PFSK-1 (cell line): ENCODE measurements around the gene NXT1.

Experiments used
- FOXP2 ChIP-seq: optimal IDR thresholded peaks from 2 replicates; pipeline ENCODE3; 2011; ENCODE audit warnings: borderline replicate concordance, control low read depth, inconsistent platforms; ENCODE audit not compliant: insufficient read depth; ENCODE audit errors: extremely low read length, extremely low read depth
- POLR2AphosphoS5 ChIP-seq: IDR thresholded peaks from 2 replicates; pipeline ENCODE4 v1.6.1; 2012; ENCODE audit warnings: low read depth, mild to moderate bottlenecking, control low read depth, low read length, moderate library complexity
- SIN3A ChIP-seq: IDR thresholded peaks from 2 replicates; pipeline ENCODE4 v1.6.1; 2012; ENCODE audit warnings: mild to moderate bottlenecking, low read length, moderate library complexity, borderline replicate concordance; ENCODE audit not compliant: insufficient read depth
- TAF1 ChIP-seq: IDR thresholded peaks from 2 replicates; pipeline ENCODE4 v1.6.1; 2012; ENCODE audit warnings: low read length, control low read depth, borderline replicate concordance; ENCODE audit not compliant: insufficient read depth
- TF ChIP-seq, protein P1 (sequence below), 2 experiments: IDR thresholded peaks; 2 replicates each; pipeline versions ENCODE4 v1.6.1 to v1.8.0; 2011 to 2012; ENCODE audit warnings: low read depth in 2 of 2, low read length in 2 of 2, control low read depth in 1 of 2, inconsistent platforms in 1 of 2, mild to moderate bottlenecking in 1 of 2, moderate library complexity in 1 of 2; ENCODE audit not compliant: insufficient read depth in 1 of 2

Gene NXT1

DNA sequence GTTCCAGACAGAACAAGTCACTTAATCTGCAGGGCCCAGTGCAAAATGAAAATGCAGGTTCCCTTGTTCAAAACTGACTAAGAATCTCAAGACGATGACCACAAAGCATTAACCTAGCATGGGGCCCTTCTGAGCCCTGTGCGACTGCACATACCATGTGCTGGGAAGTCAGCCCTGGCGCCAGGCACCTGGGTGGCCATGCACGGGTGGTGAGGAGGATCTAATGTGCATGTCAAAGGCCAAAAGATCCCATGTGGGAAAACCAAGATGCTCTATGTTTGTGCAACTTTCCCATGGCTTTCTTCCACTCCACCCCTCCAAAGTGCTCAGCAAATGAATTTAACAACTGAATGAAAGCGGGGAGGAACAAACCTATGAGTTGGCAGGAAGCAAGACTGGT lies 33.5 kb upstream of the NXT1 start:
- TF ChIP-seq POLR2AphosphoS5: no peak
- TF ChIP-seq, protein P1, sequence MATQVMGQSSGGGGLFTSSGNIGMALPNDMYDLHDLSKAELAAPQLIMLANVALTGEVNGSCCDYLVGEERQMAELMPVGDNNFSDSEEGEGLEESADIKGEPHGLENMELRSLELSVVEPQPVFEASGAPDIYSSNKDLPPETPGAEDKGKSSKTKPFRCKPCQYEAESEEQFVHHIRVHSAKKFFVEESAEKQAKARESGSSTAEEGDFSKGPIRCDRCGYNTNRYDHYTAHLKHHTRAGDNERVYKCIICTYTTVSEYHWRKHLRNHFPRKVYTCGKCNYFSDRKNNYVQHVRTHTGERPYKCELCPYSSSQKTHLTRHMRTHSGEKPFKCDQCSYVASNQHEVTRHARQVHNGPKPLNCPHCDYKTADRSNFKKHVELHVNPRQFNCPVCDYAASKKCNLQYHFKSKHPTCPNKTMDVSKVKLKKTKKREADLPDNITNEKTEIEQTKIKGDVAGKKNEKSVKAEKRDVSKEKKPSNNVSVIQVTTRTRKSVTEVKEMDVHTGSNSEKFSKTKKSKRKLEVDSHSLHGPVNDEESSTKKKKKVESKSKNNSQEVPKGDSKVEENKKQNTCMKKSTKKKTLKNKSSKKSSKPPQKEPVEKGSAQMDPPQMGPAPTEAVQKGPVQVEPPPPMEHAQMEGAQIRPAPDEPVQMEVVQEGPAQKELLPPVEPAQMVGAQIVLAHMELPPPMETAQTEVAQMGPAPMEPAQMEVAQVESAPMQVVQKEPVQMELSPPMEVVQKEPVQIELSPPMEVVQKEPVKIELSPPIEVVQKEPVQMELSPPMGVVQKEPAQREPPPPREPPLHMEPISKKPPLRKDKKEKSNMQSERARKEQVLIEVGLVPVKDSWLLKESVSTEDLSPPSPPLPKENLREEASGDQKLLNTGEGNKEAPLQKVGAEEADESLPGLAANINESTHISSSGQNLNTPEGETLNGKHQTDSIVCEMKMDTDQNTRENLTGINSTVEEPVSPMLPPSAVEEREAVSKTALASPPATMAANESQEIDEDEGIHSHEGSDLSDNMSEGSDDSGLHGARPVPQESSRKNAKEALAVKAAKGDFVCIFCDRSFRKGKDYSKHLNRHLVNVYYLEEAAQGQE (IDR thresholded peaks at IDR 0.05; ENCODE audit: insufficient read depth in 1 of 2, low read depth in 2 of 2, low read length in 2 of 2): no peak
- no peak for TF ChIP-seq SIN3A
- TF ChIP-seq FOXP2: no peak
- TF ChIP-seq TAF1: no peak

DNA sequence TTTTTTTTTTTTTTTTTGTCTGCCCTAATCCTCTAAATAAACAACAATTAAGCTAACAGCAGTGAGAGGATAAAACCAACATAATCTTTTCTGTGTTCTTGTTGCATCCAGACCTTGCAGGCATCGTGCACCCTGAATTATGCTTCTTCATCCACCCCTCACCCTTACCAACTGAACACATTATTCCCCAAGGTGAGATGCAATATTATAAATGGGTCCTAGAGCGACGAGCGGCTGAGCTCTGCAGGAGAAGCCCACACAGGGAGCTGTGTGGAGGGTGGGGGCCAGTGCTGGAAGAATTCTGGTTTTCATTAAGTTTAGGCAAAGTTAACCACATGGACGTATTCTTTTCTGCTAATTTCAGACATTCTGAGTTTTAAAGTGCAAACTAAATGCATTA lies 32.2 kb upstream of the NXT1 start:
- TF ChIP-seq, protein P1 (IDR thresholded peaks at IDR 0.05; ENCODE audit: insufficient read depth in 1 of 2, low read depth in 2 of 2, low read length in 2 of 2): no peak
- TF ChIP-seq POLR2AphosphoS5 (no peak), FOXP2 (no peak), TAF1 (no peak), SIN3A (no peak)

DNA sequence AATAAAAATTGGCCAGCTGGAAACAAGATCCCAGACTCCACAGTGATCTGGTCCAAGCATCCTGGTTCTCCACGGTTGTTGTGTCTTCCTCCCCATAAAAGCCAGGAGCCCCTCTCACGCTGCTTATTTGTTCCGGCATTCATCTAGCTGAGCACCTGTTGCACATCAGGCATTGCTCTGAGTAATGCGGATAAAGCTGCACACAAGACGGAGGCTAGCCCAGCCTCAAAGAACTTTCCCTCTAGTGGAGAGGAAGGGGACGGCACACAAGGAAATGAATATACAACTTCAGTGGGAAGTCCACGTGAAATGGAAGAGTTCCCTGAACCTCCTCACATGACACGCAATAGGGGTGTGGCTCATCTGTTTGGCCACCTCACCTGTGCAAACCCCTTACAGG lies 30.3 kb upstream of the NXT1 start:
- TF ChIP-seq SIN3A (no peak), POLR2AphosphoS5 (no peak), TAF1 (no peak), FOXP2 (no peak)
- TF ChIP-seq, protein P1 (IDR thresholded peaks at IDR 0.05; ENCODE audit: insufficient read depth in 1 of 2, low read depth in 2 of 2, low read length in 2 of 2): no peak

DNA sequence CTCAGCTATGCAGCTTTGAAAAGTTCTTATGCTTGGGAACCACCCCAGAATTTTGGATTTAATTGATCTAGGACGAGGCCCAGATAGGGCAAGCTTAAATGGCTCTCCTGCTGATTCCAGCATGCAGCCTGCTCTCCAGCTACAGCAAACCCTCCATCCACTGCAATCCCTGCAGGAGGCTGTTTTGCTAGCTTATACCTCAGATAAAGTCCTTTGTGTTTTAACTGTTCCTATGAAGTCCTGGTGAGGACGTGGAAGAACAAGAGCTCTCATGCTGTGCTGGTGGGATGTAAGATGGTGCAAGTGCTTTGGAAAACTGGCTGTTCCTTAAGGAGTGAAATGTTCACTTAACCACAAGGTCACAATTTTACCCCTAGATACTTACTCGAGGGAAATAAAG lies 25.5 kb upstream of the NXT1 start:
- TF ChIP-seq FOXP2: no peak
- no peak for TF ChIP-seq SIN3A
- TF ChIP-seq TAF1: no peak
- TF ChIP-seq, protein P1 (IDR thresholded peaks at IDR 0.05; ENCODE audit: insufficient read depth in 1 of 2, low read depth in 2 of 2, low read length in 2 of 2): no peak
- no peak for TF ChIP-seq POLR2AphosphoS5

DNA sequence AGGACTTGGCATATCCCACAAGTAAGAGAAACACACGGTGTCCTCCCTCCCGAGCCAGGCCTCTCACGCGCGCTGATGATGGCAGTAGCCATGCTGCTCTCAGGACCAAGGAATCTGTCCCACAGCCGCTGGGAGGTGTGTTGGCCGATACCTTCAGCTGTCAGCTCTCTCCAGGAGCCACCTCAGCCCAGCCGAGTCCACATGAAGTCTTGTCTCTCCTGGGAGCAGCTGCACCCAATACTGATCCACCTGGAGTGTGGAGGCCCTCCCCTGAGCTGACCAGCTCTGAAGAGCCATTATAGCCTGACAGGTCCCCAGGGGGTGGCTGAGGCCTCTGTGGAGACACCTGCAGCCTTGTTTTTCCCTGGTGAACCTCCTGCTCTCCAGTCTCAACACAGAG lies 23.8 kb upstream of the NXT1 start:
- TF ChIP-seq, protein P1 (IDR thresholded peaks at IDR 0.05; ENCODE audit: insufficient read depth in 1 of 2, low read depth in 2 of 2, low read length in 2 of 2): no peak
- TF ChIP-seq POLR2AphosphoS5 (no peak), SIN3A (no peak), TAF1 (no peak), FOXP2 (no peak)
